ENCODE measurements around the gene FLOT1.

FLOT1 gene

GRCh38 chr6:30742316-30743098, at the start of gene FLOT1 (continued):
- TF ChIP-seq, protein P1, sequence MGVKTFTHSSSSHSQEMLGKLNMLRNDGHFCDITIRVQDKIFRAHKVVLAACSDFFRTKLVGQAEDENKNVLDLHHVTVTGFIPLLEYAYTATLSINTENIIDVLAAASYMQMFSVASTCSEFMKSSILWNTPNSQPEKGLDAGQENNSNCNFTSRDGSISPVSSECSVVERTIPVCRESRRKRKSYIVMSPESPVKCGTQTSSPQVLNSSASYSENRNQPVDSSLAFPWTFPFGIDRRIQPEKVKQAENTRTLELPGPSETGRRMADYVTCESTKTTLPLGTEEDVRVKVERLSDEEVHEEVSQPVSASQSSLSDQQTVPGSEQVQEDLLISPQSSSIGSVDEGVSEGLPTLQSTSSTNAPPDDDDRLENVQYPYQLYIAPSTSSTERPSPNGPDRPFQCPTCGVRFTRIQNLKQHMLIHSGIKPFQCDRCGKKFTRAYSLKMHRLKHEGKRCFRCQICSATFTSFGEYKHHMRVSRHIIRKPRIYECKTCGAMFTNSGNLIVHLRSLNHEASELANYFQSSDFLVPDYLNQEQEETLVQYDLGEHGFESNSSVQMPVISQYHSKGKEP (tag by site-specific recombination; IDR thresholded peaks at IDR 0.05): no peak
- TF ChIP-seq TSHZ1 (tag by site-specific recombination; IDR thresholded peaks at IDR 0.05; ENCODE audit: borderline replicate concordance) (0 out of 2 replicates have a peak, but pooled peaks have one; percentile 65), KLF7 (tag by site-specific recombination; IDR thresholded peaks at IDR 0.05; ENCODE audit: borderline replicate concordance) (peak; percentile 57), ZNF112 (tag by site-specific recombination; IDR thresholded peaks at IDR 0.05) (no peak), ZNF670 (tag by site-specific recombination; IDR thresholded peaks at IDR 0.05; ENCODE audit: low read depth) (no peak), ZNF654 (tag by site-specific recombination; IDR thresholded peaks at IDR 0.05; ENCODE audit: low read depth) (no peak), INSM2 (tag by site-specific recombination; IDR thresholded peaks at IDR 0.05) (no peak), ZNF341 (tag by site-specific recombination; IDR thresholded peaks at IDR 0.05; ENCODE audit: low read depth) (no peak; the same call in 1 of the 2 replicates), SP3 (tag by site-specific recombination; IDR thresholded peaks at IDR 0.05) (peak; percentile 90), ZNF114 (tag by site-specific recombination; IDR thresholded peaks at IDR 0.05) (no peak), ZNF768 (tag by site-specific recombination; IDR thresholded peaks at IDR 0.05) (no peak), ZNF701 (tag by site-specific recombination; IDR thresholded peaks at IDR 0.05) (no peak), ZNF155 (tag by site-specific recombination; IDR thresholded peaks at IDR 0.05) (no peak), WT1 (tag by site-specific recombination; IDR thresholded peaks at IDR 0.05) (peak; percentile 88), HOXC10 (CRISPR knock-in tag; IDR thresholded peaks at IDR 0.05) (0 out of 2 replicates have a peak, but pooled peaks have one; percentile 71), ZFP41 (tag by site-specific recombination; IDR thresholded peaks at IDR 0.05; ENCODE audit: borderline replicate concordance) (no peak), ZNF571 (tag by site-specific recombination; IDR thresholded peaks at IDR 0.05) (no peak), ZNF37A (tag by site-specific recombination; IDR thresholded peaks at IDR 0.05) (no peak), ZEB2 (tag by site-specific recombination; IDR thresholded peaks at IDR 0.05) (peak; percentile 91), PRDM1 (tag by site-specific recombination; IDR thresholded peaks at IDR 0.05) (peak; percentile 77; the same call in 1 of the 2 replicates), ZNF610 (tag by site-specific recombination; IDR thresholded peaks at IDR 0.05; ENCODE audit: borderline replicate concordance) (0 out of 2 replicates have a peak, but pooled peaks have one; percentile 63), ZNF777 (tag by site-specific recombination; IDR thresholded peaks at IDR 0.05; ENCODE audit: borderline replicate concordance) (no peak), ZNF157 (tag by site-specific recombination; IDR thresholded peaks at IDR 0.05) (no peak), GLI2 (tag by site-specific recombination; IDR thresholded peaks at IDR 0.05; ENCODE audit: borderline replicate concordance, low read depth) (no peak), ZNF626 (tag by site-specific recombination; IDR thresholded peaks at IDR 0.05) (no peak), ZBTB20 (tag by site-specific recombination; IDR thresholded peaks at IDR 0.05) (peak; percentile 82; the same call in 1 of the 2 replicates), GLIS2 (tag by site-specific recombination; IDR thresholded peaks at IDR 0.05) (peak; percentile 90; the same call in 1 of the 2 replicates)
- TF ChIP-seq, protein P2, sequence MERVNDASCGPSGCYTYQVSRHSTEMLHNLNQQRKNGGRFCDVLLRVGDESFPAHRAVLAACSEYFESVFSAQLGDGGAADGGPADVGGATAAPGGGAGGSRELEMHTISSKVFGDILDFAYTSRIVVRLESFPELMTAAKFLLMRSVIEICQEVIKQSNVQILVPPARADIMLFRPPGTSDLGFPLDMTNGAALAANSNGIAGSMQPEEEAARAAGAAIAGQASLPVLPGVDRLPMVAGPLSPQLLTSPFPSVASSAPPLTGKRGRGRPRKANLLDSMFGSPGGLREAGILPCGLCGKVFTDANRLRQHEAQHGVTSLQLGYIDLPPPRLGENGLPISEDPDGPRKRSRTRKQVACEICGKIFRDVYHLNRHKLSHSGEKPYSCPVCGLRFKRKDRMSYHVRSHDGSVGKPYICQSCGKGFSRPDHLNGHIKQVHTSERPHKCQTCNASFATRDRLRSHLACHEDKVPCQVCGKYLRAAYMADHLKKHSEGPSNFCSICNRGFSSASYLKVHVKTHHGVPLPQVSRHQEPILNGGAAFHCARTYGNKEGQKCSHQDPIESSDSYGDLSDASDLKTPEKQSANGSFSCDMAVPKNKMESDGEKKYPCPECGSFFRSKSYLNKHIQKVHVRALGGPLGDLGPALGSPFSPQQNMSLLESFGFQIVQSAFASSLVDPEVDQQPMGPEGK (tag by site-specific recombination; IDR thresholded peaks at IDR 0.05): peak; percentile 97
- TF ChIP-seq, protein P3, sequence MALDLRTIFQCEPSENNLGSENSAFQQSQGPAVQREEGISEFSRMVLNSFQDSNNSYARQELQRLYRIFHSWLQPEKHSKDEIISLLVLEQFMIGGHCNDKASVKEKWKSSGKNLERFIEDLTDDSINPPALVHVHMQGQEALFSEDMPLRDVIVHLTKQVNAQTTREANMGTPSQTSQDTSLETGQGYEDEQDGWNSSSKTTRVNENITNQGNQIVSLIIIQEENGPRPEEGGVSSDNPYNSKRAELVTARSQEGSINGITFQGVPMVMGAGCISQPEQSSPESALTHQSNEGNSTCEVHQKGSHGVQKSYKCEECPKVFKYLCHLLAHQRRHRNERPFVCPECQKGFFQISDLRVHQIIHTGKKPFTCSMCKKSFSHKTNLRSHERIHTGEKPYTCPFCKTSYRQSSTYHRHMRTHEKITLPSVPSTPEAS (tag by site-specific recombination; IDR thresholded peaks at IDR 0.05): no peak
